ENCODE results near the gene MEN1. TPM values are rescaled to one million over a fixed set of nuclear protein-coding genes. Genes with fewer than 3 reads are reported as not detected.

MEN1 gene
- total RNA-seq, 1 experiment from 2014 or later = 29.2 TPM

DNA sequence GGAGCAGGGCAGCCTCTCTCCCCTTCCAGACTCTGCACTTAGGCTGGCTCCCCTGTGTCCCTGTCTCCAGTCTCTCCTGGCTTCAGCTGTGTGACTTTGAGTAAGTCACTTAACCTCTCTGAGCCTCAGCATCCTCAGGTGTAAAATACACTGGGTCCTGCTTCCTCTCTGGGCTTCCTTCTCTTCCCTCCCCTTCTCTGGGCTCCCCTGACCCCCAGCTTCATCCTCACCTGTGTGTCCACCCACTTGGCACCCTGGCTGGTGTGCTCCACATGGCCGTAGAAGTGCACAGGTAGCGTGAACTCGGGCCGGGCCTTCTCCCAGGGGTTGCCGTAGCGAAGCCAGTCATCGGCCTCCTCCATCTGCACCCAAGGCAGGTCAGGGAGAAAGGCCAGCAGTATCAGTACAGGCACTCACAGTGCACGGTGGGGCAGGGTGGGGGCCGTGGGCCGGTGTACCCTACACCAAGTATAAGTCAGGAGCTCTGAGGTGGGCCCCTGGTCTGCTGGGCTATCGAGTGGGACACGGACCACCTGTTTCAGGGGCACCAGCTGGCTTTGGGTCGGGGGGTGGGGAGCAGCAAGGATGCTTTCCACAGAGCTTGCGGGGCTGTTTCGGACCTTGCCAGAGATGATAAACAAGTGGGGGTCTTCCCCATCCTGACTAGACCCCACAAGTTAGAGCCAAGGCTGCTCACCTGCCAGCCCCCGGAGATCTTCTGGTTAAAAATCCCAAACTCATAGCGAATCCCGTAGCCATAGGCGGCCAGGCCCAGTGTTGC lies 52.6 kb downstream of the MEN1 start:
- ChIA-PET CTCF (interaction anchor here (0.6 to 1.3 kb wide), 3 partner anchors 14 to 427 kb away, joined by 3 read pairs; partner anchors contain the start of gene RASGRP2), POLR2A (interaction anchor here (1.1 kb wide), 1 partner anchor 18 kb away, joined by 3 read pairs; no protein-coding TSS in a partner anchor)
- Mint-ChIP-seq H3K4me1 (ENCODE audit: insufficient read depth, unreplicated experiment) (no peaks in the 10 kb centered on the region), H3K9me3 (ENCODE audit: unreplicated experiment) (no peaks in the 10 kb centered on the region), H3K36me3 (ENCODE audit: insufficient read depth, unreplicated experiment) (peaks cover 8% of the 10 kb centered on the region), H3K27ac (ENCODE audit: low read depth, unreplicated experiment) (no peak overlapping the region), H3K27me3 (ENCODE audit: insufficient read depth, unreplicated experiment) (no peaks in the 10 kb centered on the region), H3K4me3 (ENCODE audit: unreplicated experiment) (no peak overlapping the region)
- intact Hi-C loops (cut with micrococcal nuclease) = no loop called here
- no peak for DNase-seq (ENCODE audit: unreplicated experiment)
- TF ChIP-seq, protein P1, sequence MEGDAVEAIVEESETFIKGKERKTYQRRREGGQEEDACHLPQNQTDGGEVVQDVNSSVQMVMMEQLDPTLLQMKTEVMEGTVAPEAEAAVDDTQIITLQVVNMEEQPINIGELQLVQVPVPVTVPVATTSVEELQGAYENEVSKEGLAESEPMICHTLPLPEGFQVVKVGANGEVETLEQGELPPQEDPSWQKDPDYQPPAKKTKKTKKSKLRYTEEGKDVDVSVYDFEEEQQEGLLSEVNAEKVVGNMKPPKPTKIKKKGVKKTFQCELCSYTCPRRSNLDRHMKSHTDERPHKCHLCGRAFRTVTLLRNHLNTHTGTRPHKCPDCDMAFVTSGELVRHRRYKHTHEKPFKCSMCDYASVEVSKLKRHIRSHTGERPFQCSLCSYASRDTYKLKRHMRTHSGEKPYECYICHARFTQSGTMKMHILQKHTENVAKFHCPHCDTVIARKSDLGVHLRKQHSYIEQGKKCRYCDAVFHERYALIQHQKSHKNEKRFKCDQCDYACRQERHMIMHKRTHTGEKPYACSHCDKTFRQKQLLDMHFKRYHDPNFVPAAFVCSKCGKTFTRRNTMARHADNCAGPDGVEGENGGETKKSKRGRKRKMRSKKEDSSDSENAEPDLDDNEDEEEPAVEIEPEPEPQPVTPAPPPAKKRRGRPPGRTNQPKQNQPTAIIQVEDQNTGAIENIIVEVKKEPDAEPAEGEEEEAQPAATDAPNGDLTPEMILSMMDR (IDR thresholded peaks at IDR 0.05; ENCODE audit: unreplicated experiment) = no peak
- no TSS peak for BruUV-seq (replicated peaks)

- TF ChIP-seq, protein P1 (IDR thresholded peaks at IDR 0.05; ENCODE audit: unreplicated experiment) = no peak
- Mint-ChIP-seq H3K9me3 (ENCODE audit: unreplicated experiment) (no peaks in the 10 kb centered on the region), H3K4me3 (ENCODE audit: unreplicated experiment) (no peak overlapping the region), H3K27ac (ENCODE audit: low read depth, unreplicated experiment) (no peak overlapping the region), H3K36me3 (ENCODE audit: insufficient read depth, unreplicated experiment) (peaks cover 2% of the 10 kb centered on the region), H3K4me1 (ENCODE audit: insufficient read depth, unreplicated experiment) (no peaks in the 10 kb centered on the region), H3K27me3 (ENCODE audit: insufficient read depth, unreplicated experiment) (no peaks in the 10 kb centered on the region)
- DNase-seq (ENCODE audit: unreplicated experiment) = no peak
- ChIA-PET CTCF (interaction anchor here (0.6 kb wide), 1 partner anchor 23 kb away, joined by 4 read pairs; the partner anchor contains the start of gene SF1), POLR2A (no interaction called here)
- BruUV-seq (replicated peaks) = no TSS peak
- intact Hi-C loops (cut with micrococcal nuclease) = no loop called here
Observed at GRCh38 chr11:64755681-64756361, 54.5 kb downstream of the MEN1 start.

- no peak for DNase-seq (ENCODE audit: unreplicated experiment)
- no peaks in the 10 kb centered on the region for H3K9me3 Mint-ChIP-seq (ENCODE audit: unreplicated experiment)
- TF ChIP-seq, protein P1 (IDR thresholded peaks at IDR 0.05; ENCODE audit: unreplicated experiment) = no peak
- intact Hi-C loops (cut with micrococcal nuclease) = no loop called here
- H3K4me1 Mint-ChIP-seq (ENCODE audit: insufficient read depth, unreplicated experiment) = no peaks in the 10 kb centered on the region
- no peaks in the 10 kb centered on the region for H3K27me3 Mint-ChIP-seq (ENCODE audit: insufficient read depth, unreplicated experiment)
- CTCF ChIA-PET = interaction anchor here (0.6 kb wide), 1 partner anchor 10 kb away, joined by 3 read pairs; no protein-coding TSS in a partner anchor
- POLR2A ChIA-PET = no interaction called here
- H3K4me3 Mint-ChIP-seq (ENCODE audit: unreplicated experiment) = no peak overlapping the region
- no peak overlapping the region for H3K27ac Mint-ChIP-seq (ENCODE audit: low read depth, unreplicated experiment)
- BruUV-seq (replicated peaks) = no TSS peak
- H3K36me3 Mint-ChIP-seq (ENCODE audit: insufficient read depth, unreplicated experiment) = no peaks in the 10 kb centered on the region
Observed at GRCh38 chr11:64754919-64755662, 55.3 kb downstream of the MEN1 start.
